ENCODE measurements around the gene CS. TPM values are rescaled to one million over a fixed set of nuclear protein-coding genes. Genes with fewer than 3 reads are reported as not detected.

Gene CS
- total RNA-seq = 156 and 157 TPM in 2 replicates

GRCh38 chr12:56299853-56300643 lies at the start of gene CS:
Gene CS (minus strand): TSS chr12:56300330. CDS start chr12:56300201, 129 bp downstream.

GRCh38 chr12:56338308-56339157 lies 38.4 kb upstream of the CS start, which contains the start of gene IL23A:
Gene IL23A (plus strand): TSS chr12:56338884. CDS start chr12:56339045, 161 bp downstream.

GRCh38 chr12:56333679-56334489 lies 33.8 kb upstream of the CS start, which contains the start of gene PAN2:
Gene PAN2 (minus strand): TSS chr12:56334000. CDS start chr12:56333094, 906 bp downstream.

GRCh38 chr12:56315622-56316473 lies 15.7 kb upstream of the CS start, which contains the start of gene CNPY2:
Gene CNPY2 (minus strand): TSS chr12:56315988. CDS start chr12:56315217, 771 bp downstream.

GRCh38 chr12:56266693-56267442 lies 33.3 kb downstream of the CS start, which contains the start of gene COQ10A:
Gene COQ10A (plus strand): TSS chr12:56266942. CDS start chr12:56267119, 177 bp downstream.

GRCh38 chr12:56258068-56258819 lies 41.9 kb downstream of the CS start, which contains the start of gene ANKRD52:
Gene ANKRD52 (minus strand): TSS chr12:56258384. CDS start chr12:56258269, 115 bp downstream.

GRCh38 chr12:56229916-56230431 lies 70.2 kb downstream of the CS start, which contains the start of gene SLC39A5:
Gene SLC39A5 (plus strand): TSS chr12:56230051. CDS start chr12:56231275, 1,224 bp downstream.

GRCh38 chr12:56224102-56224701 lies 75.9 kb downstream of the CS start, which contains the start of gene NABP2:
Gene NABP2 (plus strand): TSS chr12:56224342. CDS start chr12:56224857, 515 bp downstream.

GRCh38 chr12:56221757-56222530 lies 78.2 kb downstream of the CS start, which contains the start of gene RNF41:
Gene RNF41 (minus strand): TSS chr12:56221922. CDS start chr12:56214047, 7,875 bp downstream.

Other genes starting within 250 kb of the CS start
- not detected in 2 replicates for gene ERBB3, start 220.2 kb downstream of the CS start, total RNA-seq
- 183 and 202 TPM in 2 replicates for gene PA2G4, start 195.8 kb downstream of the CS start, total RNA-seq
- gene RPL41, start 183.7 kb downstream of the CS start, total RNA-seq = 2,181 and 3,254 TPM in 2 replicates
- 2.5 and 3.0 TPM in 2 replicates for gene ZC3H10, start 182.1 kb downstream of the CS start, total RNA-seq
- 247 and 287 TPM in 2 replicates for gene ESYT1, start 172.1 kb downstream of the CS start, total RNA-seq
- 75.2 and 78.8 TPM in 2 replicates for gene MYL6B, start 147.7 kb downstream of the CS start, total RNA-seq
- gene MYL6, start 142.0 kb downstream of the CS start, total RNA-seq = 4,496 and 4,852 TPM in 2 replicates
- 40.6 and 44.5 TPM in 2 replicates for gene SMARCC2, start 110.8 kb downstream of the CS start, total RNA-seq
- gene RNF41, start 78.4 kb downstream of the CS start, total RNA-seq = 46.2 and 57.4 TPM in 2 replicates
- 41.6 and 57.6 TPM in 2 replicates for gene NABP2, start 76.0 kb downstream of the CS start, total RNA-seq
- not detected in 2 replicates for gene SLC39A5, start 70.3 kb downstream of the CS start, total RNA-seq
- 17.7 and 18.9 TPM in 2 replicates for gene ANKRD52, start 41.9 kb downstream of the CS start, total RNA-seq
- 7.4 and 9.2 TPM in 2 replicates for gene COQ10A, start 33.4 kb downstream of the CS start, total RNA-seq
- gene CNPY2, start 15.7 kb upstream of the CS start, total RNA-seq = 107 and 108 TPM in 2 replicates
- 5.5 and 7.4 TPM in 2 replicates for gene PAN2, start 33.7 kb upstream of the CS start, total RNA-seq
- 0.13 TPM in 1 of 2 replicates, not detected in the other for gene IL23A, start 38.6 kb upstream of the CS start, total RNA-seq
- gene STAT2, start 59.8 kb upstream of the CS start, total RNA-seq = 50.8 and 60.7 TPM in 2 replicates
- not detected in 2 replicates for gene APOF, start 62.5 kb upstream of the CS start, total RNA-seq
- gene TIMELESS, start 149.1 kb upstream of the CS start, total RNA-seq = 21.9 and 23.5 TPM in 2 replicates
- gene MIP, start 154.3 kb upstream of the CS start, total RNA-seq = not detected in 2 replicates
- gene SPRYD4, start 168.2 kb upstream of the CS start, total RNA-seq = 2.0 and 2.4 TPM in 2 replicates
- not detected in 2 replicates for gene GLS2, start 187.8 kb upstream of the CS start, total RNA-seq
- gene RBMS2, start 221.5 kb upstream of the CS start, total RNA-seq = 35.1 and 41.6 TPM in 2 replicates

All from mammary microvascular endothelial cell (primary cell).